Activated B cell treated with CpG ODN at 0.5 μM for 24 hours (primary cell): ENCODE results near the gene TECPR2. TPM values are rescaled to one million over a fixed set of nuclear protein-coding genes. Genes with fewer than 3 reads are reported as not detected.

Experiments
- ATAC-seq: fragments of 200-7000 bp; cut with Tn5 transposase; one replicate; pipeline ENCODE4 v1.10.0; 2021; ENCODE audit warnings: low read depth, mild to moderate bottlenecking, moderate library complexity
- CTCF ChIA-PET: fragments of 350-600 bp; sonication (Branson Sonifier 250); formaldehyde crosslinking; loops from one replicate; lab custom pipeline; 2021; ENCODE audit warnings: antibody characterized with exemption; lab: Charles Lee
- POLR2A ChIA-PET: fragments of 350-600 bp; sonication (Branson Sonifier 250); formaldehyde crosslinking; loops from one replicate; lab custom pipeline; 2021; ENCODE audit warnings: antibody characterized with exemption; lab: Charles Lee
- DNase-seq: peaks from one replicate; pipeline ENCODE4 v3.0.0; 2022
- H3K27ac Mint-ChIP-seq: one replicate; pipeline ENCODE4 v1.8.0; 2020; ENCODE audit warnings: mixed read lengths
- H3K27me3 Mint-ChIP-seq: one replicate; pipeline ENCODE4 v1.8.0; 2021; ENCODE audit warnings: mixed read lengths
- H3K36me3 Mint-ChIP-seq: one replicate; pipeline ENCODE4 v1.8.0; 2021; ENCODE audit warnings: low read depth, mixed read lengths
- H3K4me1 Mint-ChIP-seq: one replicate; pipeline ENCODE4 v1.8.0; 2021; ENCODE audit warnings: mixed read lengths
- H3K4me3 Mint-ChIP-seq: one replicate; pipeline ENCODE4 v1.8.0; 2020; ENCODE audit warnings: mild to moderate bottlenecking, mixed read lengths
- H3K9me3 Mint-ChIP-seq: one replicate; pipeline ENCODE4 v1.8.0; 2020; ENCODE audit warnings: mixed read lengths
- CTCF ChIP-seq: fragments of 200-600 bp; IDR thresholded peaks from one replicate; pipeline ENCODE4 v1.8.0; 2022; ENCODE audit warnings: antibody characterized with exemption, mild to moderate bottlenecking
- intact Hi-C: fragments of 100-400 bp; cut with micrococcal nuclease; formaldehyde crosslinking; loops from one replicate; pipeline ENCODE4 v1.15.1; 2024
- total RNA-seq: library from RNA; stranded (reverse); gene quantifications from 2 replicates; pipeline ENCODE4 v1.2.3, GENCODE V29; 2022

TECPR2 gene
- total RNA-seq, 1 donor from 2014 or later: 9.9 TPM

DNA sequence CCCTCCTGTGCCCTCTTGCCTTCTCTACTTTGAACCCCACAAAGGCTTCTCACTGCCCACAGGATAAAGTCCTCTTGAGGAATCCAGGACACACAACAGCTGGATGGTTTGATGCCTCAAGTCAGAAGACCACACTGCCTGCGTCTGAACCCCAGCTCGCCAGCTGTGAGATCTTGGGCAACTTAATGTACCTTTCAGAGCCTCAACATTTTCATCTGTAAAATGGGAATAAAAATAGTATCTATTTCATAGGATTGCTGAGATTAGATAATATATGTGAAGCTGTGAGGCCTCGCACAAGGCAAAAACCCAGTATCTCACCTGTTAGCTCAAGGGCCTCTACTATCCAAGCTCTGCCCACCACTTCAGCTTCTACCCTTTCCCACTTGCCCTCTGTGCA is 2.4 kb upstream of the TECPR2 start:
- POLR2A ChIA-PET: no interaction called here
- H3K27ac Mint-ChIP-seq: no peak overlapping the region

GRCh38 chr14:102362084-102362483 is 657 bp upstream of the TECPR2 start:
- no peak for TF ChIP-seq CTCF
- Mint-ChIP-seq H3K4me1 (peaks cover 29% of the 10 kb centered on the region), H3K9me3 (no peaks in the 10 kb centered on the region), H3K27ac (peak overlapping the region; percentile 97), H3K4me3 (no peak overlapping the region), H3K36me3 (peaks cover 37% of the 10 kb centered on the region), H3K27me3 (no peaks in the 10 kb centered on the region)
- peak; percentile 70 for ATAC-seq
- CTCF ChIA-PET: interaction anchor here (1.3 kb wide), 1 partner anchor 48 kb away, joined by 3 read pairs; no protein-coding TSS in a partner anchor
- POLR2A ChIA-PET: interaction anchor here (0.6 to 2.2 kb wide), 7 partner anchors 9 to 972 kb away, joined by 3 to 28 read pairs (median 4); partner anchors contain the start of genes ANKRD9, EIF5 and ZNF839
- no peak for DNase-seq
- intact Hi-C loops: loop anchor here (1.0 to 10.0 kb wide), 9 partner anchors 43 to 693 kb away; partner anchors contain the start of genes ANKRD9, CDC42BPB, DYNC1H1 and HSP90AA1

More for the DNA sequence above, 2.4 kb upstream of the TECPR2 start:
- no peaks in the 10 kb centered on the region for H3K9me3 Mint-ChIP-seq
- CTCF ChIA-PET: no interaction called here
- H3K4me1 Mint-ChIP-seq: peaks cover 29% of the 10 kb centered on the region
- no peak overlapping the region for H3K4me3 Mint-ChIP-seq
- no peak for ATAC-seq
- intact Hi-C loops: loop anchor here (10.0 kb wide), 1 partner anchor 694 kb away; the partner anchor contains the start of gene CDC42BPB
- H3K27me3 Mint-ChIP-seq: no peaks in the 10 kb centered on the region
- no peak for TF ChIP-seq CTCF
- no peak for DNase-seq
- peaks cover 53% of the 10 kb centered on the region for H3K36me3 Mint-ChIP-seq

- peaks cover 25% of the 10 kb centered on the region for H3K36me3 Mint-ChIP-seq
- intact Hi-C loops: loop anchor here (2.0 to 10.0 kb wide), 2 partner anchors 145 to 691 kb away; partner anchors contain the start of genes ANKRD9 and CDC42BPB
- H3K27me3 Mint-ChIP-seq: no peaks in the 10 kb centered on the region
- no peak for TF ChIP-seq CTCF
- H3K9me3 Mint-ChIP-seq: no peaks in the 10 kb centered on the region
- ChIA-PET CTCF (no interaction called here), POLR2A (interaction anchor here (0.9 to 2.2 kb wide), 6 partner anchors 45 to 971 kb away, joined by 3 to 28 read pairs (median 8); partner anchors contain the start of genes ANKRD9, EIF5 and ZNF839)
- peaks cover 41% of the 10 kb centered on the region for H3K4me1 Mint-ChIP-seq
- peak overlapping the region; percentile 86 for H3K27ac Mint-ChIP-seq
- no peak for DNase-seq
- no peak for ATAC-seq
- no peak overlapping the region for H3K4me3 Mint-ChIP-seq
Measured at GRCh38 chr14:102363182-102363943, 622 bp downstream of the TECPR2 start.

DNA sequence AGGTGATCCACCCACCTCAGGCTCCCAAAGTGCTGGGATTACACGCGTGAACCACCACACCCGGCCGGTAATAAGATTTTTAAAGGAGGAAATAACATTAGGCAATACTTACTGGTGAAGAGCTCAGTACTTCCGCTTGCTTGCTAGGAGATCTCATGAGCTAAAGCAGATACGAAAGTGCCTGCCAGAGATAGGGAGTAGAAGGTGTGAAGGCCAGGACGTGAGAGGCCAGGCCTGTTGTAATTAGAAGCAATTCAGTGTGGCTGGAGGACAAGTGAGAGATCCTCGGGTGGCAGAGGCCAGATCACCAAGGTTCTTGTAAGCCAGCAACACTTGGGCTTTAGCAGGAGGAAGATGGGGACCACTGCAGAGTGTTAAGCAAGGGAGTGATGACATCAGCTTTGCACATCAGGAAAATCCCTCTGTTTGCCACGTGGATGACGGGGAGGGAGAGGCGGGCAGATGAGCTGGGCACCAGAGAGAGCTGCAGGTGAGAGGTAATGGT is 7.6 kb downstream of the TECPR2 start:
- Mint-ChIP-seq H3K27ac (no peak overlapping the region), H3K27me3 (no peaks in the 10 kb centered on the region), H3K4me3 (no peak overlapping the region), H3K4me1 (peaks cover 20% of the 10 kb centered on the region), H3K36me3 (peaks cover 3% of the 10 kb centered on the region), H3K9me3 (no peaks in the 10 kb centered on the region)
- CTCF ChIA-PET: no interaction called here
- intact Hi-C loops: no loop called here
- DNase-seq (no peak), ATAC-seq (no peak)
- no peak for TF ChIP-seq CTCF
- POLR2A ChIA-PET: no interaction called here

- TF ChIP-seq CTCF: no peak
- no peak overlapping the region for H3K4me3 Mint-ChIP-seq
- peaks cover 20% of the 10 kb centered on the region for H3K4me1 Mint-ChIP-seq
- ChIA-PET CTCF (no interaction called here), POLR2A (no interaction called here)
- no peaks in the 10 kb centered on the region for H3K27me3 Mint-ChIP-seq
- ATAC-seq (no peak), DNase-seq (no peak)
- no peaks in the 10 kb centered on the region for H3K9me3 Mint-ChIP-seq
- intact Hi-C loops: no loop called here
- peaks cover 3% of the 10 kb centered on the region for H3K36me3 Mint-ChIP-seq
- no peak overlapping the region for H3K27ac Mint-ChIP-seq
Measured at GRCh38 chr14:102371361-102371760, 8.6 kb downstream of the TECPR2 start.
